ENCODE measurements around the gene TRMT2A. TPM values are rescaled to one million over a fixed set of nuclear protein-coding genes. Genes with fewer than 3 reads are reported as not detected.

TRMT2A gene
- polyA plus RNA-seq, 4 donors, result 40.2 to 65.5 (median 58.0) TPM

GRCh38 chr22:20107951-20108756, 8.9 kb downstream of the TRMT2A start:
- DNase-seq (ENCODE audit: low read depth in 4 of 4, low spot score in 2 of 4), result no peak

- DNase-seq (ENCODE audit: low read depth in 4 of 4, low spot score in 2 of 4), result no peak
Observed at GRCh38 chr22:20107471-20107901, 9.5 kb downstream of the TRMT2A start.

GRCh38 chr22:20106849-20107237, 10.2 kb downstream of the TRMT2A start:
- DNase-seq (ENCODE audit: low read depth in 4 of 4, low spot score in 2 of 4), result no peak

- DNase-seq (ENCODE audit: low read depth in 4 of 4, low spot score in 2 of 4), result no peak
Observed at GRCh38 chr22:20106205-20106848, 10.7 kb downstream of the TRMT2A start.

GRCh38 chr22:20105456-20106204, 11.4 kb downstream of the TRMT2A start:
- DNase-seq (ENCODE audit: low read depth in 4 of 4, low spot score in 2 of 4), result no peak

GRCh38 chr22:20102203-20102780, 14.7 kb downstream of the TRMT2A start:
- no peak for DNase-seq (ENCODE audit: low read depth in 4 of 4, low spot score in 2 of 4)

GRCh38 chr22:20101638-20102037, 15.4 kb downstream of the TRMT2A start:
- no peak for DNase-seq (ENCODE audit: low read depth in 4 of 4, low spot score in 2 of 4)

- no peak for DNase-seq (ENCODE audit: low read depth in 4 of 4, low spot score in 2 of 4)
Observed at GRCh38 chr22:20099099-20099711, 17.8 kb downstream of the TRMT2A start.

- no peak for DNase-seq (ENCODE audit: low read depth in 4 of 4, low spot score in 2 of 4)
Observed at GRCh38 chr22:20096574-20097420, 20.2 kb downstream of the TRMT2A start.

- no peak for DNase-seq (ENCODE audit: low read depth in 4 of 4, low spot score in 2 of 4)
Observed at GRCh38 chr22:20095521-20095920, 21.5 kb downstream of the TRMT2A start.

- DNase-seq (ENCODE audit: low read depth in 4 of 4, low spot score in 2 of 4), result no peak
Observed at GRCh38 chr22:20094197-20094807, 22.7 kb downstream of the TRMT2A start.

- DNase-seq (ENCODE audit: low read depth in 4 of 4, low spot score in 2 of 4), result no peak
Observed at GRCh38 chr22:20093418-20094196, 23.4 kb downstream of the TRMT2A start.

- DNase-seq (ENCODE audit: low read depth in 4 of 4, low spot score in 2 of 4), result no peak
Observed at GRCh38 chr22:20092477-20092854, 24.6 kb downstream of the TRMT2A start.

GRCh38 chr22:20091690-20092476, 25.1 kb downstream of the TRMT2A start:
- no peak for DNase-seq (ENCODE audit: low read depth in 4 of 4, low spot score in 2 of 4)

- no peak for DNase-seq (ENCODE audit: low read depth in 4 of 4, low spot score in 2 of 4)
Observed at GRCh38 chr22:20090730-20091240, 26.2 kb downstream of the TRMT2A start.

- DNase-seq (ENCODE audit: low read depth in 4 of 4, low spot score in 2 of 4), result no peak
Observed at GRCh38 chr22:20089977-20090729, 26.9 kb downstream of the TRMT2A start.
